Ovary (tissue), 3 donors: Measurements from ENCODE around the gene PLCL1.

ENCODE experiments used
- EP300 ChIP-seq: sonication (generic); formaldehyde crosslinking; IDR thresholded peaks from one replicate; pipeline ENCODE4 v1.6.1; 2017; ENCODE audit warnings: antibody characterized with exemption
- TF ChIP-seq, protein P1 (sequence below), 3 donors: fragments of 450-650 bp in 2 of 3; fragments of 200-600 bp in 1 of 3; IDR thresholded peaks; one replicate each; pipeline versions ENCODE4 v1.5.1 to v1.8.0; 2016 to 2022; ENCODE audit warnings: antibody characterized with exemption in 3 of 3, mild to moderate bottlenecking in 1 of 3
- donor health status: DM: no; HTN: no; CAD: no.

DNA sequence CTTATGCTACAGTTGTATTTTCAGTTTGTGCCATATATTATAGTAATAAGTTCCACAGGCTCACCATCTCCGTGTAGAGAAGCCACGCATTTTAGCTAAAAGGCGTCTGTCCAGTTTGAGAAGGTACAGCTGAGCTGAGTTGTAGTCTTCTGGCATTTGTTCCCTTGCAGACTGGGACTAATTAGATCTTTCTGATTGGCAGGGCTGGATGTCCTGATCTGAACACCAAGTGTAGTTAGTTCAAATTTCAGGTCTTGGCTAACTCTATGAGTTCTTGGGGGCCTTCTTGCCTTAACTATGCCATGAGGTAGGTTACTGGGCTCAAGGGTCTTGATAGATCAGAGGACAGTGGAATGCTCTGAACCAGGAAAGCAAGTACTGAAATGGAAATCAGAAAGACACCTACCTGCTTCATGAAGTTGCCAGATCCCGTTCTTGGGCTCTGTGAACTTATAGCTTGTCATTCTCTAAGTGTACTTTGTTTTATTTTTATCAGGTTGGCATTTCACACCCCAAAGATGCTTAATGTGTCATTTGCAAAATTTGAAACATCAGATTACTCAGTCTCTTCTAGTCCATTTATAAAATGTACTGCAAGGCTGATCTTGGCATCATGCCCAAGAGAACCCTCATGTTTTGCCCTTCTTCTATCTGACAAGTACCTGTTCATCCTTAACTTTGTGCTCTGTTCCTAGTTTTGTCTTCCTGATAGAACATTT is 93.7 kb downstream of the PLCL1 start:
- TF ChIP-seq, protein P1, sequence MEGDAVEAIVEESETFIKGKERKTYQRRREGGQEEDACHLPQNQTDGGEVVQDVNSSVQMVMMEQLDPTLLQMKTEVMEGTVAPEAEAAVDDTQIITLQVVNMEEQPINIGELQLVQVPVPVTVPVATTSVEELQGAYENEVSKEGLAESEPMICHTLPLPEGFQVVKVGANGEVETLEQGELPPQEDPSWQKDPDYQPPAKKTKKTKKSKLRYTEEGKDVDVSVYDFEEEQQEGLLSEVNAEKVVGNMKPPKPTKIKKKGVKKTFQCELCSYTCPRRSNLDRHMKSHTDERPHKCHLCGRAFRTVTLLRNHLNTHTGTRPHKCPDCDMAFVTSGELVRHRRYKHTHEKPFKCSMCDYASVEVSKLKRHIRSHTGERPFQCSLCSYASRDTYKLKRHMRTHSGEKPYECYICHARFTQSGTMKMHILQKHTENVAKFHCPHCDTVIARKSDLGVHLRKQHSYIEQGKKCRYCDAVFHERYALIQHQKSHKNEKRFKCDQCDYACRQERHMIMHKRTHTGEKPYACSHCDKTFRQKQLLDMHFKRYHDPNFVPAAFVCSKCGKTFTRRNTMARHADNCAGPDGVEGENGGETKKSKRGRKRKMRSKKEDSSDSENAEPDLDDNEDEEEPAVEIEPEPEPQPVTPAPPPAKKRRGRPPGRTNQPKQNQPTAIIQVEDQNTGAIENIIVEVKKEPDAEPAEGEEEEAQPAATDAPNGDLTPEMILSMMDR (IDR thresholded peaks at IDR 0.05): no peak
- no peak for TF ChIP-seq EP300
